Suprapubic skin (tissue), 4 donors: ENCODE data around the gene SRGAP2B.
"Not testable (repeated sequence)": the region's sequence is repeated elsewhere in the genome, so short reads cannot be mapped to it uniquely, and the experiment has no call there.

Source experiments
- EP300 ChIP-seq: sonication (generic); formaldehyde crosslinking; IDR thresholded peaks from one replicate; pipeline ENCODE4 v1.6.1; 2017; ENCODE audit warnings: antibody characterized with exemption
- POLR2A ChIP-seq, 2 donors: fragments of 450-650 bp; IDR thresholded peaks; one replicate each; pipeline ENCODE4 v1.6.1; 2017; ENCODE audit warnings: antibody characterized with exemption in 2 of 2, mild to moderate bottlenecking in 2 of 2, moderate library complexity in 2 of 2
- POLR2AphosphoS5 ChIP-seq, 3 donors: sonication (generic); formaldehyde crosslinking; IDR thresholded peaks; one replicate each; pipeline ENCODE4 v1.6.1; 2017; ENCODE audit warnings: antibody characterized with exemption in 3 of 3
- TF ChIP-seq, protein P1 (sequence below), 2 donors: fragments of 200-600 bp in 1 of 2; fragments of 450-650 bp in 1 of 2; sonication (generic) in 1 of 2; IDR thresholded peaks; one replicate each; pipeline ENCODE4 v1.5.1; 2016 to 2019; ENCODE audit warnings: antibody characterized with exemption in 2 of 2, mild to moderate bottlenecking in 1 of 2, moderate library complexity in 1 of 2

DNA sequence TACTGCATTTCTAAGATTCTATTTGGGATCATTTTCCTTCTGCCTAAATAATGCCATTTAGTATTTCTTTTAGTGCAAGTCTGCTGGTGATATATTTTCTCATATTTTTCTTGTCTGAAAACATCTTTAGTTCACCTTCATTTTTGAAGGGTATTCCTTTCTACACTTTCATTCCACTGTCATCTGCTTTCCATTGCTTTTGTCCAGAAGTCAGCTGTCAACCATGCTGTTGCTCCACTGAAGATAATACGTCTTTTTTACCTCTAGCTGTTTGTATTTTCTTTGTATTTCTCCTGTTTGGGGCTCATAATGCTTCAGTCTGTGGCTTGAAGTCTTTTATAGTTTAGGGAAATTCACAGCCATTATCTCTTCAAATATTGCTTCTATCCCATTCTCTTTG is 167.8 kb downstream of the SRGAP2B start:
- TF ChIP-seq, protein P1, sequence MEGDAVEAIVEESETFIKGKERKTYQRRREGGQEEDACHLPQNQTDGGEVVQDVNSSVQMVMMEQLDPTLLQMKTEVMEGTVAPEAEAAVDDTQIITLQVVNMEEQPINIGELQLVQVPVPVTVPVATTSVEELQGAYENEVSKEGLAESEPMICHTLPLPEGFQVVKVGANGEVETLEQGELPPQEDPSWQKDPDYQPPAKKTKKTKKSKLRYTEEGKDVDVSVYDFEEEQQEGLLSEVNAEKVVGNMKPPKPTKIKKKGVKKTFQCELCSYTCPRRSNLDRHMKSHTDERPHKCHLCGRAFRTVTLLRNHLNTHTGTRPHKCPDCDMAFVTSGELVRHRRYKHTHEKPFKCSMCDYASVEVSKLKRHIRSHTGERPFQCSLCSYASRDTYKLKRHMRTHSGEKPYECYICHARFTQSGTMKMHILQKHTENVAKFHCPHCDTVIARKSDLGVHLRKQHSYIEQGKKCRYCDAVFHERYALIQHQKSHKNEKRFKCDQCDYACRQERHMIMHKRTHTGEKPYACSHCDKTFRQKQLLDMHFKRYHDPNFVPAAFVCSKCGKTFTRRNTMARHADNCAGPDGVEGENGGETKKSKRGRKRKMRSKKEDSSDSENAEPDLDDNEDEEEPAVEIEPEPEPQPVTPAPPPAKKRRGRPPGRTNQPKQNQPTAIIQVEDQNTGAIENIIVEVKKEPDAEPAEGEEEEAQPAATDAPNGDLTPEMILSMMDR (IDR thresholded peaks at IDR 0.05): not testable (repeated sequence)
- TF ChIP-seq POLR2A (IDR thresholded peaks at IDR 0.05); EP300; POLR2AphosphoS5 (IDR thresholded peaks at IDR 0.05): not testable (repeated sequence)
